B cell (primary cell): Measurements from ENCODE around the gene ROBO2. TPM values are rescaled to one million over a fixed set of nuclear protein-coding genes. Genes with fewer than 3 reads are reported as not detected.

ENCODE experiments used
- ATAC-seq: fragments of 200-7000 bp; cut with Tn5 transposase; one replicate; pipeline ENCODE4 v1.10.0; 2021; ENCODE audit warnings: low read depth, mild to moderate bottlenecking, moderate number of reproducible peaks, moderate library complexity
- CTCF ChIA-PET: fragments of 350-600 bp; sonication (Branson Sonifier 250); formaldehyde crosslinking; loops from one replicate; lab custom pipeline; 2021; ENCODE audit warnings: antibody characterized with exemption, inconsistent platforms; lab: Charles Lee
- POLR2A ChIA-PET: fragments of 350-600 bp; sonication (Branson Sonifier 250); formaldehyde crosslinking; loops from one replicate; lab custom pipeline; 2021; ENCODE audit warnings: antibody characterized with exemption; lab: Charles Lee
- DNase-seq: peaks from one replicate; pipeline ENCODE4 v3.0.0; 2013
- H2AFZ ChIP-seq: 2 replicates; pipeline ENCODE4 v1.6.1; 2012; ENCODE audit warnings: mild to moderate bottlenecking, low read depth, low read length; ENCODE audit not compliant: insufficient read depth, poor library complexity, severe bottlenecking
- H3K27ac ChIP-seq, 2 donors: 1 replicate in 1 of 2; 2 replicates in 1 of 2; pipeline ENCODE4 v1.5.1; 2012 to 2013; ENCODE audit warnings: low read length in 2 of 2, mild to moderate bottlenecking in 2 of 2, moderate library complexity in 1 of 2
- H3K27me3 ChIP-seq, 4 experiments: fragments of 200-600 bp in 1 of 4; sonication (generic) in 1 of 4; replicated peaks in 1 of 4; 1 replicate in 2 of 4; 2 replicates in 2 of 4; pipeline versions ENCODE4 v1.6.1 to v1.7.0; 2013 to 2016; ENCODE audit warnings: low read length in 3 of 4, mild to moderate bottlenecking in 2 of 4, mixed read lengths in 1 of 4, moderate library complexity in 1 of 4; ENCODE audit not compliant: insufficient read depth in 4 of 4, control insufficient read depth in 3 of 4; ENCODE audit errors: control extremely low read depth in 1 of 4
- H3K36me3 ChIP-seq, 2 experiments: replicated peaks in 1 of 2; 1 replicate in 1 of 2; 2 replicates in 1 of 2; pipeline versions ENCODE4 v1.6.1 to v1.7.1; 2013; ENCODE audit warnings: low read length in 1 of 2; ENCODE audit not compliant: insufficient read depth in 2 of 2, control insufficient read depth in 1 of 2; ENCODE audit errors: control extremely low read depth in 1 of 2, extremely low read depth in 1 of 2
- H3K4me1 ChIP-seq, 2 donors: fragments of 200-600 bp in 1 of 2; sonication (generic) in 1 of 2; 1 replicate in 1 of 2; 2 replicates in 1 of 2; pipeline versions ENCODE4 v1.5.1 to v1.6.1; 2013 to 2017; ENCODE audit warnings: low read length in 2 of 2; ENCODE audit not compliant: control insufficient read depth in 2 of 2, insufficient read depth in 2 of 2
- H3K4me2 ChIP-seq: replicated peaks from 2 replicates; pipeline ENCODE3; 2012; ENCODE audit warnings: mild to moderate bottlenecking, low read depth, low read length; ENCODE audit not compliant: poor library complexity, severe bottlenecking
- H3K4me3 ChIP-seq, 5 experiments: fragments of 200-600 bp in 1 of 5; sonication (generic) in 1 of 5; 1 replicate in 3 of 5; 2 replicates in 2 of 5; pipeline versions ENCODE4 v1.5.1 to v1.7.0; 2011 to 2016; ENCODE audit warnings: low read length in 4 of 5, mild to moderate bottlenecking in 4 of 5, low read depth in 2 of 5, control low read depth in 1 of 5, moderate library complexity in 1 of 5; ENCODE audit not compliant: insufficient read depth in 1 of 5; ENCODE audit errors: control extremely low read depth in 1 of 5, extremely low read depth in 1 of 5
- H3K79me2 ChIP-seq: fragments of 200-600 bp; sonication (generic); one replicate; pipeline ENCODE4 v1.6.0; 2016; ENCODE audit warnings: low read length; ENCODE audit not compliant: control insufficient read depth, insufficient read depth
- H3K9ac ChIP-seq: fragments of 200-600 bp; sonication (generic); 2 replicates; pipeline ENCODE4 v1.6.1; 2017; ENCODE audit warnings: mild to moderate bottlenecking, low read length, moderate library complexity
- H3K9me3 ChIP-seq, 3 donors: one replicate each; pipeline versions ENCODE4 v1.6.1 to v1.7.1; 2013; ENCODE audit warnings: low read length in 2 of 3; ENCODE audit not compliant: control insufficient read depth in 2 of 3, insufficient read depth in 1 of 3; ENCODE audit errors: control extremely low read depth in 1 of 3
- H4K20me1 ChIP-seq: 2 replicates; pipeline ENCODE4 v1.6.0; 2012; ENCODE audit warnings: mild to moderate bottlenecking, low read length; ENCODE audit not compliant: insufficient read depth, control insufficient read depth, poor library complexity, severe bottlenecking
- H3K27ac Mint-ChIP-seq: one replicate; pipeline ENCODE4 v1.8.0; 2021; ENCODE audit warnings: mixed read lengths
- H3K27me3 Mint-ChIP-seq: one replicate; pipeline ENCODE4 v1.8.0; 2021; ENCODE audit warnings: mixed read lengths
- H3K4me1 Mint-ChIP-seq: one replicate; pipeline ENCODE4 v1.8.0; 2021; ENCODE audit warnings: mixed read lengths
- H3K4me3 Mint-ChIP-seq: one replicate; pipeline ENCODE4 v1.8.0; 2021; ENCODE audit warnings: mixed read lengths
- H3K9me3 Mint-ChIP-seq: one replicate; pipeline ENCODE4 v1.8.0; 2022; ENCODE audit warnings: mixed read lengths; ENCODE audit not compliant: insufficient read depth
- CTCF ChIP-seq: fragments of 200-600 bp; IDR thresholded peaks from one replicate; pipeline ENCODE4 v1.8.0; 2022; ENCODE audit warnings: antibody characterized with exemption, mild to moderate bottlenecking
- EZH2 ChIP-seq: IDR thresholded peaks from 2 replicates; pipeline ENCODE4 v1.6.1; 2012; ENCODE audit warnings: borderline replicate concordance, low read depth, mild to moderate bottlenecking, moderate library complexity, low read length; ENCODE audit not compliant: insufficient read depth, poor library complexity, severe bottlenecking
- WGBS: methylation state at CpG from one replicate; pipeline ENCODE4 v1.1.5; 2013; ENCODE audit warnings: missing lambda C conversion rate; ENCODE audit not compliant: insufficient coverage; 5-methylcytosine and 5-hydroxymethylcytosine counted together
- intact Hi-C: fragments of 100-400 bp; cut with micrococcal nuclease; formaldehyde crosslinking; loops from one replicate; pipeline ENCODE4 v1.10.0; 2022
- polyA plus RNA-seq: library from polyadenylated mRNA; depleted of rRNA; stranded (reverse); fragments of >200 nt; gene quantifications from 2 replicates; pipeline ENCODE4 v1.2.3, GENCODE V29; 2012
- total RNA-seq, 2 donors: library from RNA; stranded (reverse); fragments of 120-200 nt in 1 of 2; gene quantifications; 1 replicate in 1 of 2; 2 replicates in 1 of 2; pipeline versions ENCODE4 v1.2.3 to v1.2.4, GENCODE V29; 2013 to 2022

Gene ROBO2
- total and polyA plus RNA-seq, 2 donors (not counting 1 experiment from before 2014, with no cell fraction given): not detected

GRCh38 chr3:77342688-77343087, 302.8 kb downstream of the ROBO2 start:
- H3K9ac ChIP-seq: no peak overlapping the region
- no peaks in the 10 kb centered on the region for H3K36me3 ChIP-seq
- no peak overlapping the region for H2AFZ ChIP-seq
- no peaks in the 10 kb centered on the region for H3K4me1 ChIP-seq
- TF ChIP-seq EZH2 (no peak), CTCF (no peak)
- H3K27me3 ChIP-seq: no peaks in the 10 kb centered on the region
- Mint-ChIP-seq H3K4me3 (no peak overlapping the region), H3K27ac (no peak overlapping the region), H3K9me3 (no peaks in the 10 kb centered on the region), H3K27me3 (no peaks in the 10 kb centered on the region), H3K4me1 (no peaks in the 10 kb centered on the region)
- CTCF ChIA-PET: no interaction called here
- no peak for ATAC-seq
- no peak overlapping the region for H3K27ac ChIP-seq
- WGBS: no CpG with 5 or more reads among the region's 5 CpGs
- no peak for DNase-seq
- no peaks in the 10 kb centered on the region for H3K79me2 ChIP-seq
- no peaks in the 10 kb centered on the region for H3K9me3 ChIP-seq
- no peak overlapping the region for H3K4me3 ChIP-seq
- POLR2A ChIA-PET: no interaction called here
- no peaks in the 10 kb centered on the region for H4K20me1 ChIP-seq
- intact Hi-C loops: no loop called here
- no peak overlapping the region for H3K4me2 ChIP-seq

DNA sequence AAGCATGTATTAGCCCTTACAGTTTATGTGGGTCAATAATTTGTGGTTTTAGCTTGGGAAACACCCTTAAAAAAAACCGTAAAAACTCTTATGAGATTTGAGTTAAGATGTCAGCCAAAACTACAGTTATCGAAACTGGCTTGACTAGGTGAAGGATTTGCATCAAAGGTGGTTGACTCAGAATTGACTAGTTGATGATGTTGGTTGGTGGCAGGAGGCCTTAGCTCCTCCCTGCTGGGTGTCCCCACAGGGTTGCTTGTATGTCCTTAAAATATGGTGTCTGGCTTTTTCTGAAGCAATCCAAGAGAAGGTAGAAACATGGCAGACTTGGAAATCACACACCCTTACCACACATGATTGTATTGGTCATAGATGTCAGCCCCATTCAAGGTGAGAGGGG, 305.1 kb downstream of the ROBO2 start:
- no peak for ATAC-seq
- no peaks in the 10 kb centered on the region for H3K9me3 Mint-ChIP-seq
- H4K20me1 ChIP-seq: no peaks in the 10 kb centered on the region

More for the DNA sequence above, 305.1 kb downstream of the ROBO2 start:
- ChIA-PET POLR2A (no interaction called here), CTCF (no interaction called here)
- Histone ChIP-seq H2AFZ (no peak overlapping the region), H3K79me2 (no peaks in the 10 kb centered on the region), H3K4me1 (no peaks in the 10 kb centered on the region), H3K4me2 (no peak overlapping the region), H3K9ac (no peak overlapping the region), H3K36me3 (no peaks in the 10 kb centered on the region), H3K27me3 (no peaks in the 10 kb centered on the region), H3K9me3 (no peaks in the 10 kb centered on the region), H3K4me3 (no peak overlapping the region), H3K27ac (no peak overlapping the region)
- Mint-ChIP-seq H3K27ac (no peak overlapping the region), H3K27me3 (no peaks in the 10 kb centered on the region), H3K4me1 (no peaks in the 10 kb centered on the region), H3K4me3 (no peak overlapping the region)
- no peak for DNase-seq
- intact Hi-C loops: no loop called here
- WGBS: 100% methylated on average over 2 of the region's 2 CpGs
- TF ChIP-seq EZH2 (no peak), CTCF (no peak)
